ENCODE results near the gene ATN1.

DNA sequence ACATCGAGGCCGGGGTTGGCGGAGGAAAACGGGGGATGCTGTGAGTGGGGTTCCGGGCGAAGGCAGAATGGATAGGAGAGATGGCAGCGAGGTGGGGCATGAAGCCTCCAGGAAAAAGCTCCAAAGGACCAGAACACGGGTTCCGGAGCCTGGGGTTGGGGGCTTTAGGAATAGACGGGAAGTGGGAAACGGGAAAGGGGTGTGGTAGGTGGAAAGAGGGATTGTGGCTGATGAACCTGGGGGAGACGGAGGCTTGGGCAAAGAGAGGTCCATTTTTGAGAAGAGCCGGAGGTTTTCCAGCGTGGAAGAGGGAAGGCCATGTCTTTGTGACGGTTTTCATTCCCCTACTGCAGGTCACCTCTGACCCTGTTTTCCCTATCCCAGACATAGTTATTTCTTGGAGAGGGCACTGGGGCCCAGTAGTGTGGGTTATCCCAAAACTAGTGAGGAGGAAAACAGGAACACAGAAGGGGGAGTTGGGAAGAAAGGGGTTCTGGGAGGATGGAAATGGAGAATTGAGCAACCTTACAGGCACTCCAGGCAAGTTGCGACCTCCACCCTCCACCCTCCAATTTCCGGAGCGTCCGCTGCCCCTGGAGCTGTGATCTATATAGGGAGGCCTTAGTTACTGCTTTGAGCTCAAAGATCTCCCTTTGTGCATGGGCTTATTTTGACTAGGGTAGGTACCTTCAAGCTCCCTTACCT, 1.1 kb downstream of the ATN1 start:
- TF ChIP-seq CTCF (IDR thresholded peaks at IDR 0.05): no peak
- TF ChIP-seq POLR2A (IDR thresholded peaks at IDR 0.05): no peak
- no peak for TF ChIP-seq EP300 (IDR thresholded peaks at IDR 0.05)
